Astrocyte (in vitro differentiated cells and primary cell): ENCODE results near the gene LMO1. TPM values are rescaled to one million over a fixed set of nuclear protein-coding genes. Genes with fewer than 3 reads are reported as not detected.

Experiments
- DNase-seq: peaks from one replicate; pipeline ENCODE4 v3.0.0-alpha.2; 2010; ENCODE audit warnings: low read depth
- FAIRE-seq: peaks from 2 replicates; lab custom pipeline; 2011; peaks lifted over from hg19 to GRCh38; lab: Jason Lieb, UNC
- H2AFZ ChIP-seq: 2 replicates; pipeline ENCODE4 v1.6.0; 2012; ENCODE audit warnings: low read depth, low read length, inconsistent platforms
- H3K27ac ChIP-seq: 2 replicates; pipeline ENCODE4 v1.5.1; 2011; ENCODE audit warnings: low read depth, low read length, inconsistent platforms
- H3K27me3 ChIP-seq: 2 replicates; pipeline ENCODE4 v1.6.0; 2011; ENCODE audit warnings: low read length, inconsistent platforms; ENCODE audit not compliant: insufficient read depth
- H3K36me3 ChIP-seq: 2 replicates; pipeline ENCODE4 v1.5.1; 2011; ENCODE audit warnings: low read length, inconsistent platforms; ENCODE audit not compliant: insufficient read depth
- H3K4me1 ChIP-seq: 2 replicates; pipeline ENCODE4 v1.5.1; 2011; ENCODE audit warnings: low read length, inconsistent platforms; ENCODE audit not compliant: insufficient read depth
- H3K4me2 ChIP-seq: 2 replicates; pipeline ENCODE4 v1.6.0; 2012; ENCODE audit warnings: low read length, inconsistent platforms
- H3K4me3 ChIP-seq: 2 replicates; pipeline ENCODE4 v1.5.1; 2011; ENCODE audit warnings: low read depth, mild to moderate bottlenecking, low read length, inconsistent platforms; ENCODE audit not compliant: insufficient read depth
- H3K79me2 ChIP-seq: 2 replicates; pipeline ENCODE4 v1.6.0; 2012; ENCODE audit warnings: mild to moderate bottlenecking, low read length, inconsistent platforms; ENCODE audit not compliant: insufficient read depth
- H3K9ac ChIP-seq: 2 replicates; pipeline ENCODE4 v1.6.0; 2012; ENCODE audit warnings: mild to moderate bottlenecking, low read length, inconsistent platforms
- H3K9me3 ChIP-seq: 2 replicates; pipeline ENCODE4 v1.5.1; 2012; ENCODE audit warnings: low read depth, mild to moderate bottlenecking, low read length, inconsistent platforms; ENCODE audit not compliant: insufficient read depth
- H4K20me1 ChIP-seq: 2 replicates; pipeline ENCODE4 v1.6.0; 2012; ENCODE audit warnings: low read length, inconsistent platforms; ENCODE audit not compliant: insufficient read depth
- H3K27ac Mint-ChIP-seq: one replicate; pipeline ENCODE4 v1.8.0; 2021; ENCODE audit warnings: mild to moderate bottlenecking, mixed read lengths; ENCODE audit not compliant: unreplicated experiment
- H3K27me3 Mint-ChIP-seq: one replicate; pipeline ENCODE4 v1.8.0; 2021; ENCODE audit warnings: low read depth, mixed read lengths; ENCODE audit not compliant: unreplicated experiment
- H3K36me3 Mint-ChIP-seq: one replicate; pipeline ENCODE4 v1.8.0; 2021; ENCODE audit warnings: low read depth, mixed read lengths; ENCODE audit not compliant: unreplicated experiment
- H3K4me1 Mint-ChIP-seq: one replicate; pipeline ENCODE4 v1.8.0; 2021; ENCODE audit warnings: low read depth, mixed read lengths; ENCODE audit not compliant: unreplicated experiment
- H3K4me3 Mint-ChIP-seq: one replicate; pipeline ENCODE4 v1.8.0; 2021; ENCODE audit warnings: mild to moderate bottlenecking, moderate library complexity, mixed read lengths; ENCODE audit not compliant: unreplicated experiment
- H3K9me3 Mint-ChIP-seq: one replicate; pipeline ENCODE4 v1.8.0; 2021; ENCODE audit warnings: mild to moderate bottlenecking, mixed read lengths; ENCODE audit not compliant: unreplicated experiment
- EZH2 ChIP-seq: IDR thresholded peaks from 2 replicates; pipeline ENCODE4 v1.6.1; 2012; ENCODE audit warnings: mild to moderate bottlenecking, low read length, inconsistent platforms; ENCODE audit not compliant: insufficient read depth
- total RNA-seq: library from RNA; stranded (reverse); gene quantifications from 2 replicates; pipeline ENCODE4 v1.2.1, GENCODE V29; 2021
- TF ChIP-seq, protein P1 (sequence below): IDR thresholded peaks from 2 replicates; pipeline ENCODE4 v1.5.1; 2011; ENCODE audit warnings: low read depth, mild to moderate bottlenecking, inconsistent platforms, low read length, moderate library complexity; ENCODE audit not compliant: insufficient read depth

The LMO1 gene
- total RNA-seq, 1 donor from 2014 or later: 1.5 TPM

DNA sequence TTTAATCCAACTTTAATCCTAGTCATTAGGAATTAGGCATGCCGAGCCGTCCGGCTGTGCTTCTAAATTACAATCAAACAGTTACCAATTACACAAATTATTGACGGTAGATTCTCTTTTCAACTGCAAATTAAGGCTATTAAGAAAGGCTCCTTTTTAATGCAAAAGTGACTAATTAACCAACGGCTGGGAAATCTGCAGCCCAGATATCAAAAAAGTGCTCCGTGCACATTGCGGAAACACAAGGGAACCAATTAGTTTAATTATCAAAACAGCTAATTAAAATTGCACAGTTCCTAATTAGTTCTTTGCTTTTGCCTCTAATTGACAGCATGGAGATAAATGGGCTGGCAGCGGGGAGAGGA is 19.4 kb upstream of the LMO1 start:
- no peak overlapping the region for H3K27ac ChIP-seq
- no peak overlapping the region for H3K9ac ChIP-seq
- TF ChIP-seq, protein P1, sequence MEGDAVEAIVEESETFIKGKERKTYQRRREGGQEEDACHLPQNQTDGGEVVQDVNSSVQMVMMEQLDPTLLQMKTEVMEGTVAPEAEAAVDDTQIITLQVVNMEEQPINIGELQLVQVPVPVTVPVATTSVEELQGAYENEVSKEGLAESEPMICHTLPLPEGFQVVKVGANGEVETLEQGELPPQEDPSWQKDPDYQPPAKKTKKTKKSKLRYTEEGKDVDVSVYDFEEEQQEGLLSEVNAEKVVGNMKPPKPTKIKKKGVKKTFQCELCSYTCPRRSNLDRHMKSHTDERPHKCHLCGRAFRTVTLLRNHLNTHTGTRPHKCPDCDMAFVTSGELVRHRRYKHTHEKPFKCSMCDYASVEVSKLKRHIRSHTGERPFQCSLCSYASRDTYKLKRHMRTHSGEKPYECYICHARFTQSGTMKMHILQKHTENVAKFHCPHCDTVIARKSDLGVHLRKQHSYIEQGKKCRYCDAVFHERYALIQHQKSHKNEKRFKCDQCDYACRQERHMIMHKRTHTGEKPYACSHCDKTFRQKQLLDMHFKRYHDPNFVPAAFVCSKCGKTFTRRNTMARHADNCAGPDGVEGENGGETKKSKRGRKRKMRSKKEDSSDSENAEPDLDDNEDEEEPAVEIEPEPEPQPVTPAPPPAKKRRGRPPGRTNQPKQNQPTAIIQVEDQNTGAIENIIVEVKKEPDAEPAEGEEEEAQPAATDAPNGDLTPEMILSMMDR: no peak
- peaks cover 9% of the 10 kb centered on the region for H3K27me3 ChIP-seq
- no peaks in the 10 kb centered on the region for H4K20me1 ChIP-seq
- H2AFZ ChIP-seq: peak overlapping the region; percentile 34
- DNase-seq (no peak), FAIRE-seq (no peak)
- no peak overlapping the region for H3K27ac Mint-ChIP-seq
- H3K4me3 ChIP-seq: no peak overlapping the region
- no peak overlapping the region for H3K4me3 Mint-ChIP-seq
- H3K4me1 Mint-ChIP-seq: no peaks in the 10 kb centered on the region
- no peaks in the 10 kb centered on the region for H3K79me2 ChIP-seq
- H3K9me3 Mint-ChIP-seq: peaks cover 4% of the 10 kb centered on the region
- peaks cover 32% of the 10 kb centered on the region for H3K27me3 Mint-ChIP-seq
- no peaks in the 10 kb centered on the region for H3K36me3 Mint-ChIP-seq
- H3K9me3 ChIP-seq: no peaks in the 10 kb centered on the region
- no peaks in the 10 kb centered on the region for H3K36me3 ChIP-seq
- H3K4me2 ChIP-seq: peak overlapping the region; percentile 67
- H3K4me1 ChIP-seq: no peaks in the 10 kb centered on the region

DNA sequence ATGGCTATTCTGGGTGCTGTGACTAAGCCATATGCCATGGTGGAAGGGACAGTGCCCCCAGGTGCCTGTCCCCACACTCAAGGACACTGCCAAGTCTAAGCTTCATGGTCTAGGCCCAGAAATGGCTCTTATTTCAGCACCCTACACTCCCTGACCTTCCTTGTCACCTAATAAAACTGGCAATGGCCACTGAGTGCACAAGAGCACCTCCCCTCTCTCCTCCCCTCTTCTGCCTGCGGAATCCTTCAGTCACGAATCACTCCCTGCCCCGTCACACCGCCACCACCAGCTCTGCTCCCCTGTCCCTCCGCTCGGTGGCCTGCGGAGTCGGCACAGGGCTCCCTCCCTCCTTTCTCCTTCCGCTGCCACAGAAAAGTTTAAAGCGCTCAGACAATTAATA is 19.0 kb upstream of the LMO1 start:
- Mint-ChIP-seq H3K27ac (no peak overlapping the region), H3K9me3 (peaks cover 4% of the 10 kb centered on the region), H3K4me1 (no peaks in the 10 kb centered on the region), H3K4me3 (no peak overlapping the region), H3K36me3 (no peaks in the 10 kb centered on the region), H3K27me3 (peaks cover 36% of the 10 kb centered on the region)
- no peak overlapping the region for H2AFZ ChIP-seq
- peaks cover 9% of the 10 kb centered on the region for H3K27me3 ChIP-seq
- DNase-seq (no peak), FAIRE-seq (no peak)
- H3K79me2 ChIP-seq: no peaks in the 10 kb centered on the region
- no peak overlapping the region for H3K27ac ChIP-seq
- no peak overlapping the region for H3K4me3 ChIP-seq
- no peak overlapping the region for H3K9ac ChIP-seq
- H3K9me3 ChIP-seq: no peaks in the 10 kb centered on the region
- H3K4me1 ChIP-seq: no peaks in the 10 kb centered on the region
- no peak for TF ChIP-seq EZH2
- TF ChIP-seq, protein P1: no peak
- no peaks in the 10 kb centered on the region for H3K36me3 ChIP-seq
- no peaks in the 10 kb centered on the region for H4K20me1 ChIP-seq
- peak overlapping the region; percentile 67 for H3K4me2 ChIP-seq

DNA sequence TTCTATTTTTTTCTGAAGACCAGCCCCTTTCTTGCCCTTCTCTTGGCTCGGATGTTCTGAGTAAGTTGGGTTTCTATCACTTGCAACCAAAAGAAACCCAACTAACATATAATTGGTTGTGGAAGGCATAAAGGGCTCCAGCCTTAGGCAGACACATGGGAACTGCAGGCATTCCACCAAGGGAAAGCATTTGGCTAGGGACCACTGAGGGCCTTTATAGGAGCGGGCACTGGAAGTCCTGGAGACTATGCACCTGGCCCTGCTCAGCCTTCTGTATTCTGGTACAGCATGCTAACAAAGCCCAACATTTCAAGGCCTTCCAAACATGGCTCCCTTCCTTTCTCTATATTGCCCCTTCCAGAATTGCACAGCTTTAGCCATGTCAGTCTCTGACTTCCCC is 17.6 kb upstream of the LMO1 start:
- H3K4me3 Mint-ChIP-seq: no peak overlapping the region
- peaks cover 4% of the 10 kb centered on the region for H3K9me3 Mint-ChIP-seq
- peaks cover 10% of the 10 kb centered on the region for H3K27me3 ChIP-seq
- H3K4me2 ChIP-seq: no peak overlapping the region
- H3K4me1 Mint-ChIP-seq: no peaks in the 10 kb centered on the region
- no peak overlapping the region for H3K27ac ChIP-seq
- no peaks in the 10 kb centered on the region for H3K36me3 ChIP-seq
- no peak overlapping the region for H3K27ac Mint-ChIP-seq
- H4K20me1 ChIP-seq: no peaks in the 10 kb centered on the region
- no peaks in the 10 kb centered on the region for H3K79me2 ChIP-seq
- no peak for DNase-seq
- peaks cover 37% of the 10 kb centered on the region for H3K27me3 Mint-ChIP-seq
- no peak overlapping the region for H2AFZ ChIP-seq
- no peaks in the 10 kb centered on the region for H3K4me1 ChIP-seq
- no peaks in the 10 kb centered on the region for H3K36me3 Mint-ChIP-seq
- H3K9ac ChIP-seq: no peak overlapping the region
- FAIRE-seq: no peak
- no peaks in the 10 kb centered on the region for H3K9me3 ChIP-seq
- no peak overlapping the region for H3K4me3 ChIP-seq
- TF ChIP-seq, protein P1: no peak
- no peak for TF ChIP-seq EZH2
